HG03457 (cell line): ENCODE measurements around the gene TP53TG3B.
"Not testable (repeated sequence)": the region's sequence is repeated elsewhere in the genome, so short reads cannot be mapped to it uniquely, and the experiment has no call there.

Experiments used
- ATAC-seq: cut with Tn5 transposase; IDR thresholded peaks from one replicate; pipeline ENCODE4 v1.9.1; 2021; ENCODE audit warnings: moderate number of reproducible peaks; ENCODE audit not compliant: unreplicated experiment

Gene TP53TG3B

GRCh38 chr16:33360541-33360940 is at the start of gene TP53TG3B:
TSS of gene TP53TG3B (plus strand) at chr16:33360841. CDS start at chr16:33360909, 68 bp downstream.
- ATAC-seq, result not testable (repeated sequence)

GRCh38 chr16:33336226-33337012 is 24.2 kb upstream of the TP53TG3B start:
- not testable (repeated sequence) for ATAC-seq

GRCh38 chr16:33337627-33338542 is 22.8 kb upstream of the TP53TG3B start:
- not testable (repeated sequence) for ATAC-seq

- not testable (repeated sequence) for ATAC-seq
Observed at GRCh38 chr16:33338543-33338951, 22.1 kb upstream of the TP53TG3B start.

- ATAC-seq, result not testable (repeated sequence)
Observed at GRCh38 chr16:33339093-33340061, 21.3 kb upstream of the TP53TG3B start.
